SK-N-SH (cell line): ENCODE measurements around the gene TMEM255B. TPM values are rescaled to one million over a fixed set of nuclear protein-coding genes. Genes with fewer than 3 reads are reported as not detected.

Experiments
- CTCF ChIA-PET: fragments of 300-600, 350-600 bp; formaldehyde crosslinking; extraction: SDS; loops from one replicate; lab custom pipeline; 2021; lab: Yijun Ruan, JAX
- POLR2A ChIA-PET: fragments of 350-600 bp; sonication (Branson Sonifier 250); formaldehyde crosslinking; extraction: SDS; loops from one replicate; lab custom pipeline; 2020; ENCODE audit warnings: antibody characterized with exemption, inconsistent platforms; lab: Yijun Ruan, JAX
- DNase-seq: peaks from one replicate; pipeline ENCODE4 v3.0.0; 2012
- H2AFZ ChIP-seq: fragments of 200-600 bp; sonication (generic); 2 replicates; pipeline ENCODE4 v1.8.1; 2016; ENCODE audit warnings: antibody characterized with exemption, mild to moderate bottlenecking, low read depth
- H3F3A ChIP-seq: fragments of 200-600 bp; sonication (generic); replicated peaks from 2 replicates; pipeline ENCODE3; 2016; ENCODE audit warnings: antibody characterized with exemption, mild to moderate bottlenecking; ENCODE audit not compliant: insufficient read depth
- H3K27ac ChIP-seq, 2 experiments: fragments of 200-500 bp in 1 of 2; fragments of 200-600 bp in 1 of 2; sonication (Bioruptor generic) in 1 of 2; sonication (generic), shearing (Covaris generic) in 1 of 2; 2 replicates each; pipeline versions ENCODE4 v1.5.1 to v1.6.1; 2014 to 2016; ENCODE audit warnings: low read depth in 2 of 2, inconsistent platforms in 1 of 2, low read length in 1 of 2, mild to moderate bottlenecking in 1 of 2, mixed read lengths in 1 of 2
- H3K27me3 ChIP-seq: fragments of 200-600 bp; sonication (generic), shearing (Covaris generic); 2 replicates; pipeline ENCODE4 v1.6.1; 2016; ENCODE audit warnings: mixed run types; ENCODE audit not compliant: insufficient read depth
- H3K36me3 ChIP-seq, 2 experiments: fragments of 200-500 bp in 1 of 2; fragments of 200-600 bp in 1 of 2; sonication (Bioruptor generic) in 1 of 2; sonication (generic) in 1 of 2; replicated peaks in 1 of 2; 2 replicates each; pipeline versions ENCODE3 to v1.5.1; 2014 to 2016; ENCODE audit warnings: low read length in 1 of 2, mild to moderate bottlenecking in 1 of 2; ENCODE audit not compliant: insufficient read depth in 2 of 2, control insufficient read depth in 1 of 2
- H3K4me1 ChIP-seq, 2 experiments: fragments of 200-500 bp in 1 of 2; fragments of 200-600 bp in 1 of 2; sonication (Bioruptor generic) in 1 of 2; sonication (generic), shearing (Covaris generic) in 1 of 2; 2 replicates each; pipeline versions ENCODE4 v1.5.1 to v1.6.1; 2014 to 2016; ENCODE audit warnings: low read depth in 1 of 2, low read length in 1 of 2, mixed run types in 1 of 2; ENCODE audit not compliant: insufficient read depth in 2 of 2, control insufficient read depth in 1 of 2
- H3K4me2 ChIP-seq: fragments of 200-600 bp; sonication (generic), shearing (Covaris generic); 2 replicates; pipeline ENCODE4 v1.6.1; 2017; ENCODE audit warnings: mixed run types
- H3K4me3 ChIP-seq, 2 experiments: fragments of 200-500 bp in 1 of 2; fragments of 200-600 bp in 1 of 2; sonication (Bioruptor generic) in 1 of 2; sonication (generic), shearing (Covaris generic) in 1 of 2; 2 replicates each; pipeline versions ENCODE4 v1.5.1 to v1.8.1; 2014 to 2016; ENCODE audit warnings: low read depth in 2 of 2, inconsistent platforms in 1 of 2, low read length in 1 of 2, mild to moderate bottlenecking in 1 of 2, mixed read lengths in 1 of 2, moderate library complexity in 1 of 2
- H3K79me2 ChIP-seq: fragments of 200-600 bp; sonication (generic); 2 replicates; pipeline ENCODE4 v1.8.1; 2017; ENCODE audit warnings: mild to moderate bottlenecking; ENCODE audit not compliant: insufficient read depth
- H3K9ac ChIP-seq: fragments of 200-600 bp; sonication (generic); 2 replicates; pipeline ENCODE4 v1.6.1; 2017; ENCODE audit warnings: mixed run types
- H3K9me2 ChIP-seq: fragments of 200-600 bp; sonication (generic); 2 replicates; pipeline ENCODE4 v1.6.1; 2017; ENCODE audit warnings: mixed run types
- H3K9me3 ChIP-seq: fragments of 200-600 bp; sonication (generic); 2 replicates; pipeline ENCODE4 v1.6.1; 2017; ENCODE audit warnings: mixed run types, mild to moderate bottlenecking, moderate library complexity
- H4K20me1 ChIP-seq: fragments of 200-600 bp; sonication (generic); 2 replicates; pipeline ENCODE4 v1.6.1; 2017; ENCODE audit warnings: mild to moderate bottlenecking, mixed run types; ENCODE audit not compliant: insufficient read depth
- EZH2phosphoT487 ChIP-seq: fragments of 200-600 bp; sonication (generic); IDR thresholded peaks from 2 replicates; pipeline ENCODE4 v1.6.1; 2017; ENCODE audit warnings: low read depth, mixed run types, mild to moderate bottlenecking, antibody characterized with exemption, moderate library complexity, borderline replicate concordance
- GATA2 ChIP-seq: sonication (generic); formaldehyde crosslinking; IDR thresholded peaks from 2 replicates; pipeline ENCODE4 v1.5.0; 2020; ENCODE audit warnings: mild to moderate bottlenecking, missing genetic modification reagents
- JUND ChIP-seq: IDR thresholded peaks from 2 replicates; pipeline ENCODE4 v1.4.0; 2012
- MEF2A ChIP-seq: IDR thresholded peaks from 2 replicates; pipeline ENCODE4 v1.4.0; 2012; ENCODE audit warnings: low read depth, borderline replicate concordance
- MXI1 ChIP-seq: IDR thresholded peaks from 2 replicates; pipeline ENCODE4 v1.6.1; 2012; ENCODE audit warnings: mild to moderate bottlenecking, low read depth, low read length, improper control_type of control experiment
- NRF1 ChIP-seq: IDR thresholded peaks from 2 replicates; pipeline ENCODE4 v1.6.1; 2012; ENCODE audit warnings: low read depth, mild to moderate bottlenecking, low read length
- RAD21 ChIP-seq: IDR thresholded peaks from 2 replicates; pipeline ENCODE4 v1.6.1; 2012; ENCODE audit warnings: mild to moderate bottlenecking, low read length
- RFX5 ChIP-seq: IDR thresholded peaks from 2 replicates; pipeline ENCODE4 v1.6.1; 2012; ENCODE audit warnings: mild to moderate bottlenecking, improper control_type of control experiment, low read length
- SIN3A ChIP-seq: IDR thresholded peaks from 2 replicates; pipeline ENCODE4 v1.6.1; 2012; ENCODE audit warnings: low read depth, mild to moderate bottlenecking, low read length, moderate library complexity, borderline replicate concordance
- TCF12 ChIP-seq: IDR thresholded peaks from 2 replicates; pipeline ENCODE4 v1.4.0; 2012
- TEAD4 ChIP-seq: IDR thresholded peaks from 2 replicates; pipeline ENCODE4 v1.4.0; 2012; ENCODE audit warnings: mild to moderate bottlenecking, borderline replicate concordance; ENCODE audit not compliant: insufficient read depth
- WGBS: methylation state at CpG from one replicate; pipeline ENCODE4 v1.1.6; 2017; ENCODE audit warnings: low lambda C conversion rate; 5-methylcytosine and 5-hydroxymethylcytosine counted together
- polyA plus RNA-seq, 3 experiments: library from polyadenylated mRNA; depleted of rRNA; stranded (reverse); fragments of >200 nt; gene quantifications; 2 replicates each; pipeline ENCODE4 v1.2.3, GENCODE V29; 2012
- TF ChIP-seq, protein P1 (sequence below): fragments of 200-600 bp; sonication (generic); IDR thresholded peaks from 2 replicates; pipeline ENCODE4 v1.6.1; 2017; ENCODE audit warnings: antibody characterized with exemption, mild to moderate bottlenecking, moderate library complexity
- TF ChIP-seq, protein P2 (sequence below): IDR thresholded peaks from 2 replicates; pipeline ENCODE4 v1.4.0; 2012; ENCODE audit warnings: low read depth, borderline replicate concordance
- TF ChIP-seq, protein P3 (sequence below): IDR thresholded peaks from 2 replicates; pipeline ENCODE4 v1.6.1; 2012; ENCODE audit warnings: mild to moderate bottlenecking, low read depth, low read length, moderate library complexity

Gene TMEM255B
- polyA plus RNA-seq, 1 of the 3 experiments (the other 2 are of a cell fraction): 14.8 TPM

DNA sequence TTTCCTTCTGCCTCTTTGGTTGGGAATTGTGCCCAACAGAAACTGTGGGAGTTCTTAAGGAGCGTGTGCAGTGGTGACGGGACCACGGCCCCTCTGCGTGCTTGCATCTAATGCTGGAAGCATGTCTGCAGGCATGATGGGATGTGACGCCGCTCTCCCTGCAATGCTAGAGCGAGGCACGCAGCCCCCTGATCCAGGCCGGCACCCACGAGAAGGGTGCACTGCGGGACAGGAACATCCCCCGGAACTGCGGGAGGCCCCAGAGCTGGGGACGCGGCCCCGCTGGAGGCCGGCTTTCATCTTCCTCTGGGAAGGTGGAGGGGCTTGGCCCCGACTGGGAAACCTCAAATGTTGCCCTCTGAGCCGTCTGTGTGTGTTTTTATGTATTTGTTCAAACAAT lies 32.7 kb downstream of the TMEM255B start:
- CTCF ChIA-PET: no interaction called here
- Histone ChIP-seq H2AFZ (no peak overlapping the region), H4K20me1 (no peaks in the 10 kb centered on the region), H3K9me3 (no peaks in the 10 kb centered on the region), H3K4me2 (no peak overlapping the region), H3K4me3 (no peak overlapping the region), H3K36me3 (no peaks in the 10 kb centered on the region), H3K4me1 (no peaks in the 10 kb centered on the region), H3F3A (no peaks in the 10 kb centered on the region), H3K9ac (no peak overlapping the region), H3K9me2 (no peaks in the 10 kb centered on the region), H3K27ac (no peak overlapping the region), H3K27me3 (no peaks in the 10 kb centered on the region), H3K79me2 (no peaks in the 10 kb centered on the region)
- DNase-seq: no peak
- TF ChIP-seq MEF2A (no peak), NRF1 (no peak), TEAD4 (no peak), RFX5 (no peak), EZH2phosphoT487 (no peak), RAD21 (no peak), SIN3A (no peak), JUND (no peak), TCF12 (no peak)
- TF ChIP-seq, protein P1, sequence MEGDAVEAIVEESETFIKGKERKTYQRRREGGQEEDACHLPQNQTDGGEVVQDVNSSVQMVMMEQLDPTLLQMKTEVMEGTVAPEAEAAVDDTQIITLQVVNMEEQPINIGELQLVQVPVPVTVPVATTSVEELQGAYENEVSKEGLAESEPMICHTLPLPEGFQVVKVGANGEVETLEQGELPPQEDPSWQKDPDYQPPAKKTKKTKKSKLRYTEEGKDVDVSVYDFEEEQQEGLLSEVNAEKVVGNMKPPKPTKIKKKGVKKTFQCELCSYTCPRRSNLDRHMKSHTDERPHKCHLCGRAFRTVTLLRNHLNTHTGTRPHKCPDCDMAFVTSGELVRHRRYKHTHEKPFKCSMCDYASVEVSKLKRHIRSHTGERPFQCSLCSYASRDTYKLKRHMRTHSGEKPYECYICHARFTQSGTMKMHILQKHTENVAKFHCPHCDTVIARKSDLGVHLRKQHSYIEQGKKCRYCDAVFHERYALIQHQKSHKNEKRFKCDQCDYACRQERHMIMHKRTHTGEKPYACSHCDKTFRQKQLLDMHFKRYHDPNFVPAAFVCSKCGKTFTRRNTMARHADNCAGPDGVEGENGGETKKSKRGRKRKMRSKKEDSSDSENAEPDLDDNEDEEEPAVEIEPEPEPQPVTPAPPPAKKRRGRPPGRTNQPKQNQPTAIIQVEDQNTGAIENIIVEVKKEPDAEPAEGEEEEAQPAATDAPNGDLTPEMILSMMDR: no peak
- POLR2A ChIA-PET: no interaction called here
- 80% methylated on average over 6 of the region's 19 CpGs for WGBS

DNA sequence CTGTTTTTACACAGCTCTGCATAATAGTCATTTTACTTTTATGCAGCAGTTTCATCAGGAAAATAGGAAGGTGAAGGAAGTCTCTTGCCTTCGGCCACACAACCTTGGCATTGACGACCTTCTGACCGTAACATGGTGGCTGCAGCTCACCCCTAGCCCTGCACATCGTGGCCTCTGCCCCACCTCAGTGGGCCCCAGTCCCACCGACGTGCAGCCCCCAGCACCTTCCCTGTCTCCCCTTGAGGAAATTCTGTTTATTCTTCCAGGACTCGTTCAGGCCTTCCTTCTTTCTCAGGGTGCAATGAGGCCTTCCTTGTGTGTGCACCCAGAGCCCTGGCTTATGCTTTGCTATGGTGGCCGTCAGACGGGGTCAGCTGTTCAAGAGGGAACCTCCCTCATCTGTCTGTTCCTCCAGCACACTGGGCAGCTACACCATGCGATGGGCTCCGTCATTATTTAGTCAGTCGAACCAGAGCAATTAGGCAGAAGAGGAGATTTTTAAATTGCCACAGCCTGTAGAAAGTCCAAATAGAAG lies 33.3 kb downstream of the TMEM255B start:
- CTCF ChIA-PET: interaction anchor here (0.6 to 1.0 kb wide), 3 partner anchors 14 to 68 kb away, joined by 3 read pairs; no protein-coding TSS in a partner anchor
- Histone ChIP-seq H3K79me2 (no peaks in the 10 kb centered on the region), H3K27ac (no peak overlapping the region), H3K27me3 (no peaks in the 10 kb centered on the region), H2AFZ (no peak overlapping the region), H4K20me1 (no peaks in the 10 kb centered on the region), H3K9me3 (no peaks in the 10 kb centered on the region), H3F3A (no peaks in the 10 kb centered on the region), H3K4me2 (no peak overlapping the region), H3K4me1 (no peaks in the 10 kb centered on the region), H3K4me3 (no peak overlapping the region), H3K36me3 (no peaks in the 10 kb centered on the region), H3K9ac (no peak overlapping the region), H3K9me2 (no peaks in the 10 kb centered on the region)
- WGBS: 74% methylated on average over 12 of the region's 12 CpGs
- POLR2A ChIA-PET: no interaction called here
- no peak for DNase-seq
- no peak for TF ChIP-seq GATA2 (CRISPR knock-in tag)
- no peak for TF ChIP-seq MXI1
- TF ChIP-seq, protein P2, sequence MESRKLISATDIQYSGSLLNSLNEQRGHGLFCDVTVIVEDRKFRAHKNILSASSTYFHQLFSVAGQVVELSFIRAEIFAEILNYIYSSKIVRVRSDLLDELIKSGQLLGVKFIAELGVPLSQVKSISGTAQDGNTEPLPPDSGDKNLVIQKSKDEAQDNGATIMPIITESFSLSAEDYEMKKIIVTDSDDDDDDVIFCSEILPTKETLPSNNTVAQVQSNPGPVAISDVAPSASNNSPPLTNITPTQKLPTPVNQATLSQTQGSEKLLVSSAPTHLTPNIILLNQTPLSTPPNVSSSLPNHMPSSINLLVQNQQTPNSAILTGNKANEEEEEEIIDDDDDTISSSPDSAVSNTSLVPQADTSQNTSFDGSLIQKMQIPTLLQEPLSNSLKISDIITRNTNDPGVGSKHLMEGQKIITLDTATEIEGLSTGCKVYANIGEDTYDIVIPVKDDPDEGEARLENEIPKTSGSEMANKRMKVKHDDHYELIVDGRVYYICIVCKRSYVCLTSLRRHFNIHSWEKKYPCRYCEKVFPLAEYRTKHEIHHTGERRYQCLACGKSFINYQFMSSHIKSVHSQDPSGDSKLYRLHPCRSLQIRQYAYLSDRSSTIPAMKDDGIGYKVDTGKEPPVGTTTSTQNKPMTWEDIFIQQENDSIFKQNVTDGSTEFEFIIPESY: no peak
- TF ChIP-seq, protein P3, sequence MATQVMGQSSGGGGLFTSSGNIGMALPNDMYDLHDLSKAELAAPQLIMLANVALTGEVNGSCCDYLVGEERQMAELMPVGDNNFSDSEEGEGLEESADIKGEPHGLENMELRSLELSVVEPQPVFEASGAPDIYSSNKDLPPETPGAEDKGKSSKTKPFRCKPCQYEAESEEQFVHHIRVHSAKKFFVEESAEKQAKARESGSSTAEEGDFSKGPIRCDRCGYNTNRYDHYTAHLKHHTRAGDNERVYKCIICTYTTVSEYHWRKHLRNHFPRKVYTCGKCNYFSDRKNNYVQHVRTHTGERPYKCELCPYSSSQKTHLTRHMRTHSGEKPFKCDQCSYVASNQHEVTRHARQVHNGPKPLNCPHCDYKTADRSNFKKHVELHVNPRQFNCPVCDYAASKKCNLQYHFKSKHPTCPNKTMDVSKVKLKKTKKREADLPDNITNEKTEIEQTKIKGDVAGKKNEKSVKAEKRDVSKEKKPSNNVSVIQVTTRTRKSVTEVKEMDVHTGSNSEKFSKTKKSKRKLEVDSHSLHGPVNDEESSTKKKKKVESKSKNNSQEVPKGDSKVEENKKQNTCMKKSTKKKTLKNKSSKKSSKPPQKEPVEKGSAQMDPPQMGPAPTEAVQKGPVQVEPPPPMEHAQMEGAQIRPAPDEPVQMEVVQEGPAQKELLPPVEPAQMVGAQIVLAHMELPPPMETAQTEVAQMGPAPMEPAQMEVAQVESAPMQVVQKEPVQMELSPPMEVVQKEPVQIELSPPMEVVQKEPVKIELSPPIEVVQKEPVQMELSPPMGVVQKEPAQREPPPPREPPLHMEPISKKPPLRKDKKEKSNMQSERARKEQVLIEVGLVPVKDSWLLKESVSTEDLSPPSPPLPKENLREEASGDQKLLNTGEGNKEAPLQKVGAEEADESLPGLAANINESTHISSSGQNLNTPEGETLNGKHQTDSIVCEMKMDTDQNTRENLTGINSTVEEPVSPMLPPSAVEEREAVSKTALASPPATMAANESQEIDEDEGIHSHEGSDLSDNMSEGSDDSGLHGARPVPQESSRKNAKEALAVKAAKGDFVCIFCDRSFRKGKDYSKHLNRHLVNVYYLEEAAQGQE: no peak
- TF ChIP-seq NRF1: no peak
